ENCODE results near the gene ARHGEF7.

DNA sequence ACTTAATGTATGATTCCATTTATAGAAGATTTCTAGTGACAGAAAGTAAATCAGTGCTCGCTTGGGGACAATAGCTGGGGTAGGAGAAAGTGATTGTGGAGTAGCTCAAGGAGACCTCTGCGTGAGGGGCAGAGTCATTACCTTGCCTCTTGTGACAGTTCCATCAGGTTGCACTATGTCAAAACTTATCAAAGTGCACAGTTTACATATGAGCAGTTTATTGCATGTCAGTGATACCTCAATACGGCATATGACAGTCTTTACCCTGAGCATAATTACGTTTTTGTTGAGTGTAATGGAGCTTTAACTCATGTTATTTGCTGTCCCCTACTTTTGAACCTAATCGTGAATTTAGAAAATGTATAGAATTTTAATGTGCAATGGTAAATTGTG lies 15.0 kb downstream of the ARHGEF7 start:
- TF ChIP-seq, protein P1, sequence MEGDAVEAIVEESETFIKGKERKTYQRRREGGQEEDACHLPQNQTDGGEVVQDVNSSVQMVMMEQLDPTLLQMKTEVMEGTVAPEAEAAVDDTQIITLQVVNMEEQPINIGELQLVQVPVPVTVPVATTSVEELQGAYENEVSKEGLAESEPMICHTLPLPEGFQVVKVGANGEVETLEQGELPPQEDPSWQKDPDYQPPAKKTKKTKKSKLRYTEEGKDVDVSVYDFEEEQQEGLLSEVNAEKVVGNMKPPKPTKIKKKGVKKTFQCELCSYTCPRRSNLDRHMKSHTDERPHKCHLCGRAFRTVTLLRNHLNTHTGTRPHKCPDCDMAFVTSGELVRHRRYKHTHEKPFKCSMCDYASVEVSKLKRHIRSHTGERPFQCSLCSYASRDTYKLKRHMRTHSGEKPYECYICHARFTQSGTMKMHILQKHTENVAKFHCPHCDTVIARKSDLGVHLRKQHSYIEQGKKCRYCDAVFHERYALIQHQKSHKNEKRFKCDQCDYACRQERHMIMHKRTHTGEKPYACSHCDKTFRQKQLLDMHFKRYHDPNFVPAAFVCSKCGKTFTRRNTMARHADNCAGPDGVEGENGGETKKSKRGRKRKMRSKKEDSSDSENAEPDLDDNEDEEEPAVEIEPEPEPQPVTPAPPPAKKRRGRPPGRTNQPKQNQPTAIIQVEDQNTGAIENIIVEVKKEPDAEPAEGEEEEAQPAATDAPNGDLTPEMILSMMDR (IDR thresholded peaks at IDR 0.05), result no peak
- no peak for TF ChIP-seq POLR2A (IDR thresholded peaks at IDR 0.05)

Data from lower leg skin (tissue), 3 donors.